ENCODE measurements around the gene RNF40.
A peak's percentile ranks its signal among the peaks of the same experiment; 100 is the strongest.

RNF40 gene

DNA sequence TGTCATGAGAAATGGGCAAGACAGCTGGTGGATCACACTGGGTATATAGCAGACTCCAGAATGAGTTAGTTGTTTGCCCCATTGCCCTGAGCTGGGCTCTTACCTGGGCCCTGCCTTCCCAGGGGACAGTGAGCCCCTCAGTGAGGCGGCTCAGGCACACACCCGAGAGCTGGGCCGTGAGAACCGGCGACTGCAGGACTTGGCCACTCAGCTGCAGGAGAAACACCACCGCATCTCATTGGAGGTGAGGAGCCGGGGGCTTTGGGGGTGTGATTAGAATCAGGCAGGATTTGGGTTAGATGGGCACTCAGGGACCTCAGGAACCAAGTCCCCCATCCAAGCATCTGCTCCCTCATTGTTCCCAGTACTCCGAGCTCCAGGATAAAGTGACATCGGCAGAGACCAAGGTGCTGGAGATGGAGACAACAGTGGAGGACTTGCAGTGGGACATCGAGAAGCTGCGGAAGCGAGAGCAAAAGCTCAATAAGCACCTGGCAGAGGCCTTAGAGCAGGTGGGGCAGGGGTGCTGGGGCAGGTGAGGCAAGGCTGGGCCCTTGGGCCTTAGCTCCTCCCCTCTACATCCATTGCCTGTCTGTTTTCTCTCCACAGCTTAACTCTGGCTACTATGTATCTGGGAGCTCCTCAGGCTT, 2.8 kb downstream of the RNF40 start:
- DNase-seq, result no peak

GRCh38 chr16:30766206-30766932, 4.2 kb downstream of the RNF40 start:
- no peak for DNase-seq

DNA sequence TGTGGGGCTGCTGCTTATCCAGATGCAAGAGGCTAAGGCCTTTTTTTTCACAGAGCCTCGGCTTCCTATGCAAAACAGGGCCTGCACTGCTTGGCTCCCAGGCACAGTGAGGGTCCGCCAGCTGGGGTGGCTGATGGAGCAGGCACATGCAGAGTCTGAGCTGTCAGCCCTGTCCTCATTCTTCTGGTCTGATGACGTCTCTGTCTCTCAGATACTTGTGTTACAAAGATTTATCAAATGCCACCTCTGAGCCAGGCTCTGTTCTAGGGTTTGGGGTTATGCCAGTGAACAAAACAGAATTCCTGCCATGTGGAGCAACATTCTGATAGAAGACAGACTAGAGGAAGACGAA, 4.8 kb downstream of the RNF40 start:
- DNase-seq, result no peak

DNA sequence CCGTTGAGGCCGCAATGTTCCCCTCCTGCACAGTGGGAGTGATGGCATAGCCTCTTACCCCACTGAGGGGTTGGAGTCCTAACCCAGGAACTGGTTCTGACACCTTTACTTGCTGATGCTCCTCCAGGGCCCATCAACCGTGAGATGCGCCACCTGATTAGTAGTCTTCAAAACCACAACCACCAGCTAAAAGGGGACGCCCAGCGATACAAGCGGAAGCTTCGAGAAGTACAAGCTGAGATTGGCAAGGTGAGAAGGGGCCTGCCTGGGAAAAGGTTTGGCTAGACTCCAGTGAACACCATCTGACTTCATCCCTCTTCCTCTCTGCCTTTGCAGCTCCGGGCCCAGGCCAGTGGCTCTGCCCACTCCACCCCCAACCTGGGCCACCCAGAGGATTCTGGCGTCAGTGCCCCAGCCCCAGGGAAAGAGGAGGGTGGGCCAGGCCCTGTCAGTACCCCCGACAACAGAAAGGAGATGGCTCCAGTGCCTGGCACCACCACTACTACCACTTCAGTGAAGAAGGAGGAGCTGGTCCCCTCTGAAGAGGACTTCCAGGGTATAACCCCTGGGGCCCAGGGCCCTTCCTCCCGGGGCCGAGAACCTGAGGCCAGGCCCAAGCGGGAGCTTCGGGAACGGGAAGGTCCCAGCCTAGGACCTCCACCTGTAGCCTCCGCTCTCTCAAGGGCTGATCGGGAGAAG, 5.8 kb downstream of the RNF40 start:
- peak; percentile 57 for DNase-seq

DNA sequence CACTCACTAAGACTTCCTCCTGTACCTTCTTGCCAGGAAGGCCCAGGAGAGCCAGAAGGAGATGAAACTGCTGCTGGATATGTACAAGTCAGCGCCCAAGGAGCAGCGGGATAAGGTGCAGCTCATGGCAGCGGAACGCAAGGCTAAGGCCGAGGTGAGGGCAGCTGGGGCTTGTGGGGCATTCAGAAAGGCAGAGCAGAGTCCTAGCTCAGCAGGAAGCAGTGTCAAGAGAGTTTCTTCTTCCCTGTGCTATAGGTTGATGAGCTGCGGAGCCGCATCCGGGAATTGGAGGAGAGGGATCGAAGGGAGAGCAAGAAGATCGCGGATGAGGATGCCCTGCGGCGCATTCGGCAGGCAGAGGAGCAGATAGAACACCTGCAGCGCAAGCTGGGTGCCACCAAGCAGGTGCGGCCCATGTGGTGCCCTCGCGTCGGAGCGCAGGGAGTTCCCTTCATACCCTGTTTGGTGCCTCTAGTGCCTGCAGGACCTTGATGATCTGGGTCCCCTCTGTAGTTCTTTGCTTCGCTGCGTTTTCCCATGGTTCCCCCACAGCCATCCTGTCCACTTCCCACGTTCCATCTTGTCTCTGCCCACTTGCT, 6.6 kb downstream of the RNF40 start:
- DNase-seq, result no peak

GRCh38 chr16:30769379-30770089, 7.4 kb downstream of the RNF40 start:
- no peak for DNase-seq

DNA sequence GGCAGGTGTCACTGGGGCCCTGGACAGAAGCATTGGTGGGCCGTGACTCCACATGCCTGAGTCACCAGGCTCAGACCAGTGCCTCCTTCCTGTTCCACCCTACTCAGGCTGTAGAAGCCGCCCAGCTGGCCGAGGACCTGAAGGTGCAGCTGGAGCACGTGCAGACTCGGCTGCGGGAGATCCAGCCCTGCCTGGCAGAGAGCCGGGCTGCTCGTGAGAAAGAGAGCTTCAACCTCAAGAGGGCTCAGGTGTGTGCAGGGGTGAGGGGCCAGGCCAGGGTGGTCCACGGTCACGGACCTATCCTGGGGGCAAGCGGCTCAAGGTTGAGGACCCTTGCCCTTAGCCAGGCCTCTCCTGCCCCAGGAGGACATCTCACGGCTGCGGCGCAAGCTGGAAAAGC, 9.6 kb downstream of the RNF40 start:
- DNase-seq, result no peak

DNA sequence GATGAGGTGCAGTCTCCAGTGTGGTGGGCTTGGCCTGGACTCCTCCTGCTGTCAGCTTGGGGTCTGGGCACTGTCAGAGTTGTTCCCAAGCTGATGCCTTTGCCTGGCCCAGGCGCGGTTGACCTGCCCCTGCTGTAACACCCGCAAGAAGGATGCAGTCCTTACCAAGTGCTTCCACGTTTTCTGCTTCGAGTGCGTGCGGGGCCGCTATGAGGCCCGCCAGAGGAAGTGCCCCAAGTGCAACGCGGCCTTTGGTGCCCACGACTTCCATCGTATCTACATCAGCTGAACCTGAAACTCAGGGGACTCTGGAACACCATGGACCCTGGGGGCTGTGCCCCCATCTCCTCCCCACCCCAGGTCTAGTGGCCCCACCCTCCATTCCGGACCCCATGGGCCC, 11.7 kb downstream of the RNF40 start:
- no peak for DNase-seq

- no peak for DNase-seq
These were observed 12.4 kb downstream of the RNF40 start for GRCh38 chr16:30774367-30775130.

GRCh38 chr16:30775131-30775391, 12.9 kb downstream of the RNF40 start:
- DNase-seq, result no peak

DNA sequence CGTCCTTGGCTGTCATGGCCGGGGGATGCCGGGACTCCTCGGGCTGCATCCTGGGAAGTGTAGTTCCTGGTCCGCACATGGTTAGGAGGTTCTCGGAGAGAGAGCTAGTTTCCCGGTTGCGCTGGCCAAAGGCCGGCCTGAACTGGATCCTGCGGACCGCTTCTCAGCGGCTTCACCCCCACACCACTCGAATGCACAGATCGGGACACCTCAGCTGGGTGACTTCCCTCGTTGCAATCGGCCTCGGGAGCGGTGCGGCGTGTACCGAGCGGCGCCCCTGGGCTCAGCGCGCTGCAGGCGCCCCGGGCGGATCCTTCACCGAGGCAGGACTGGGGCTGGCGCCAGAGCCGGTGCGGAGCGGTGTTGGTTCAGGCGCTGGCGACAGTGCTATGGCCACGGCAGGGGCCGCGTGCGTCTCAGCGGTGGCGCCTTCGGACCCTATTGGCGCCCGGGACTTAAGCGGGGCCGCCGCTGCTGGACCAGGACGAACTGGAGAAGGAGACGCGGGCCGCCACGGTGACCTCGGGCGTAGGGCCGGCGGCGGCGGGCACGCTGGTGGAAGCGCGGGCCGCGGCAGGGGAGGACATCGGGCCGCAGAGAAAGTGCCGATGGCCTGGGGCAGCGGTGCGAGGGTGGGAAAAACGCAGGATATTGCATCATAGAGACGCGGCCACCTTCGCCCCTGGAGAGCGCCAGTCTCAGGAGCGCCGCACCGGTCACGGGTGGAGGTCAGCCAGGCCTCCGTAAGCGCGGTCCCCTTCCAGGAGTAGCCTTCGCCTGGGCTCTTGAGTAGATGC, 13.5 kb downstream of the RNF40 start:
- peak; percentile 57 for DNase-seq

GRCh38 chr16:30777591-30778297, 15.6 kb downstream of the RNF40 start:
- no peak for DNase-seq

GRCh38 chr16:30778549-30779244, 16.6 kb downstream of the RNF40 start:
- DNase-seq, result no peak

DNA sequence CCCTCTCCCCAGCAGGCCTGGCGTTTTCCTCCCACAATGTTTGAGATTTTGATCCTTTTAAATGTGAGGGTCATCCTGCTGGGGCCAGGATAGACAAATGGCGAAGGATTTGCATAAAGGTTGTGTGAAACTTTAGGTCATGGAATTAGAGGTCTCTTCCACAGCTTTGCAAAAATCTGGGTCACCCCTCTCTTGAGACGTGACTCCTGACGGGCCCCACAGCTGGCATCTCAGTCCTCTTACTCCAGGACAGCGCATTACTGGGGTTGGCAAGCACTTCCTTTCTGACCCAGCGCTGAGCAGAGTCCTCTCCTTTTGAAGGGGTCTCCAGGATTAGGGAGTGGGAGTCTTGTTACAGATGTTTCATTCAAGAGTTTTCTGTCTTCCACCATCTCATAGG, 17.5 kb downstream of the RNF40 start:
- DNase-seq, result no peak

DNA sequence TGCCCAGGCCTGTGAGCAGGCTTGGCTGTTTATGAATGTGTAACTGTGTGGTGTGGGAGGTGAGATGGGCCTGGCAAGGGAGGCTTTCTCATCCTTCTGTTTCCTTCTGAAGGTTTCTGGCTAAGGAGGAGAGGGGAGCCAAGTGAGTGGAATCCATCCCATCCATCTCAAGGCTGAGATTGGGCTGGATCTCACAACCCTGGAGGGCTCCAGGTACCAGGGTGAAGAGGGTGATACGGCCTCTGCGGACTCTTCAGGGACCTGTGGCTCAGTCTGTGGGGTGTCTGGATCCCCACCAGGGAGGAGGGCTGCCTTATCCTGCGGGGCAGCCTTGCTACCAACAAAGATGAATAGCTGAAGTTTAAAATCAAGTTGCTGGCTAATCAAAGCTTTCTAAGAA, 17.9 kb downstream of the RNF40 start:
- DNase-seq, result no peak

DNA sequence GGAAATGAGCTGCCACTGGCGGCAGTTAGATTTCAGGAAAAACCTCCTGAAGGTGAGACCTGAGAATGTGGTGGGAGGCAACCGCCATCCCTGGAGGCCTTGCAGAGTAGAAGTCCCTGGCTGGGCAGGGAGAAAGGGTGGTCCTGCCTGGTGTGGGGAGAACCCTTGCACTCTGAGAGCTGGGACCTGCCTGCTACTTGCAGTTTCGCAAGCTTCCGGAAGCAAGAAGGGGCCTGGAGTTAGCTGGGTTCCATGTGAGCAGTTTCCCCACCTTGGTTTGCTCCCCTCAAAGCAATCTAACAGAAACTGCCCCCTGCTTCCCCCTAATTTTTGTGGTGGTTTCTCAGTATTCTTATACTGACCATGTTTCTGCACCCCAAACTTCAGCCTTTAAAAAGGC, 18.4 kb downstream of the RNF40 start:
- DNase-seq, result no peak

DNA sequence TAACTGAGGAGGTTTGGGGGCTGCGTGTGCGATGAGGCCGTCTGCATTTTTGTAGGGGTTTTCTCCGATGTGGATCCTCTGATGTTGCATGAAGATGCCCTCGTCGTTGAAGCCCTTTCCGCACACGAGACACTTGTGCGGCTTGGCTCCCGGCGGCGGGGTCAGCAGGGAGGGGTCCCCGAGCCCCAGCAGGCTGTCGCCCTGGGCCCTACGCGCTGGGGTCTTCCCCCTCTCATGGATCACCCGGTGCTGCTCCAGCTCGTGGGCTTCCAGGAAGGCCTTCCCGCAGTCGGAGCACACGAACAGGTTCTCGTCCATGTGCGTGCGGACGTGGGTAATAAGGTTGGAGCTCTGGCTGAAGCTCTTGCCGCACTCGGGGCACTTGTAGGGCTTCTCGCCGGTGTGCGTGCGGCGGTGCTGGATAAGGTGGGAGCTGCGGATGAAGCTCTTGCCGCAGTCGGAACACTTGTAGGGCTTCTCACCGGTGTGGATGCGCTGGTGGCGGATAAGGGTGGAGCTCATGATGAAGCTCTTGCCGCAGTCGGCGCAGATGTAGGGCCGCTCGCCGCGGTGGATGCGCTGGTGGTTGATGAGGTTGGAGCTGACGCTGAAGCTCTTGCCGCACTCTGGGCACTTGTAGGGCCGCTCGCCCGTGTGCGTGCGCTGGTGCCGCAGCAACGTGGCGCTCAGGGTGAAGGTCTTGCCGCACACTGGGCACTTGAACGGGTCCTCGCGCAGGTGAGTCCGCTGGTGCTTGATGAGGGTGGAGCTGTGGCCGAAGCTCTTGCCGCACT, 20.6 kb downstream of the RNF40 start:
- DNase-seq, result no peak

DNA sequence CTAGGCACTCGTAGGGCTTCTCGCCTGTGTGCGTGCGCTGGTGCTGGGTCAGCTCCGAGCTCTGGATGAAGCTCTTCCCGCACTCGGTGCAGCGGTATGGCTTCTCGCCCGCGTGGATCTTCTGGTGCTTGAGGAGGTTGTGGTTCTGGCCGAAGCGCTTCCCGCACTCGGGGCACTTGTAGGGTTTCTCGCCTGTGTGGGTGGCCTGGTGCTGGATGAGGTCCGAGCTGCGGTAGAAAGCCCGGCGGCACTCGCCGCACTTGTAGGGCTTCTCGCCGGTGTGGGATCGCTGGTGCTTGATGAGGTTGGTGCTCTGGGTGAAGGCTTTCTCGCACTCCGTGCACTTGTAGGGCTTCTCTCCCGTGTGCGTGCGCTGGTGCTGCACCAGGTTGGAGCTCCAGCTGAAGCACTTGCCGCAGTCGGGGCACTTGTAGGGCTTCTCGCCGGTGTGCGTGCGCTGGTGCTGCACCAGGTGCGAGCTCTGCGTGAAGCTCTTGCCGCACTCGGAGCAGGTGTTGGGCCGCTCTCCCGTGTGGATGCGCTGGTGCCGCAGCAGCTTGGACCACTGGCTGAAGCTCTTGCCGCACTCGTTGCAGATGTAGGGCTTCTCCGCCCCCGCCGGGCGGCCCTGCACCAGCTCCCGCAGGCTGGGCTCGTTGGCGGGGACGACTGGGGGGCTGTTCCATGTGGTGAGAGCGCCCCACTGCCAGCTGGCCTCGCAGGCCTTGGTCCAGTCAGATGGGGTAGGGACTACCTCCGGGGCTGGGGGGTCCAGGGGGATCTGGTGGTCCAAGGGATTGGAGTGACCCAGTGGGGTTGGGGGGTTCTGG, 21.4 kb downstream of the RNF40 start:
- no peak for DNase-seq

GRCh38 chr16:30784215-30784614, 22.1 kb downstream of the RNF40 start:
- no peak for DNase-seq

All from CD4-positive, alpha-beta T cell treated with Interferon gamma for 1 hour (primary cell).